Measurements from ENCODE around the gene AQP2.

The AQP2 gene

DNA sequence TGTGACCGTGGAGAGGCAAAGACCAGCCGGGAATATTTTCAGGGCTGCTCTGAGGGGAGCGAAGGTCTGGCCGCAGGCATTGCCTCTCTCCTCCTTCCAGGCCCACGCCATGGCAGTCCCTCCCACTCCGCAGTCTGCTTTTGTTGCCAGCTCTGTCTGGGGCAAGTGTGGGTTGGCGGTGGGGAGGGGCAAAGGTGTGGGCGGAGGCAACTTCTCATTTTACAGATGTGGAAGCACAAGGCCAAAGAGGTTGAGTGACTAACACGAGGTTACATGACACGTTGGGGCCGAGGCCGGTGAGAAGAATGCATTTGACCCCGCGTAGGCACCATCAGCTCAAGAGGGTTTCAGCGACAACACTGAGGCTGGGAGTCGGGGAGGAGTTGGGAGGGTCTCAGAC is 40.7 kb upstream of the AQP2 start:
- Histone ChIP-seq H3K4me3 (ENCODE audit: low read depth, low read length) (no peak overlapping the region), H3K27ac (no peak overlapping the region), H3K27me3 (replicated peaks) (no peaks in the 10 kb centered on the region), H3K36me3 (replicated peaks) (no peaks in the 10 kb centered on the region)
- DNase-seq: no peak
- TF ChIP-seq CTCF (IDR thresholded peaks at IDR 0.05; ENCODE audit: low read depth, low read length, missing control alignments): no peak
- in situ Hi-C loops (cut with HindIII; ENCODE audit: low pct_ligation_motif_present, low sequenced_read_pairs): no loop called here

DNA sequence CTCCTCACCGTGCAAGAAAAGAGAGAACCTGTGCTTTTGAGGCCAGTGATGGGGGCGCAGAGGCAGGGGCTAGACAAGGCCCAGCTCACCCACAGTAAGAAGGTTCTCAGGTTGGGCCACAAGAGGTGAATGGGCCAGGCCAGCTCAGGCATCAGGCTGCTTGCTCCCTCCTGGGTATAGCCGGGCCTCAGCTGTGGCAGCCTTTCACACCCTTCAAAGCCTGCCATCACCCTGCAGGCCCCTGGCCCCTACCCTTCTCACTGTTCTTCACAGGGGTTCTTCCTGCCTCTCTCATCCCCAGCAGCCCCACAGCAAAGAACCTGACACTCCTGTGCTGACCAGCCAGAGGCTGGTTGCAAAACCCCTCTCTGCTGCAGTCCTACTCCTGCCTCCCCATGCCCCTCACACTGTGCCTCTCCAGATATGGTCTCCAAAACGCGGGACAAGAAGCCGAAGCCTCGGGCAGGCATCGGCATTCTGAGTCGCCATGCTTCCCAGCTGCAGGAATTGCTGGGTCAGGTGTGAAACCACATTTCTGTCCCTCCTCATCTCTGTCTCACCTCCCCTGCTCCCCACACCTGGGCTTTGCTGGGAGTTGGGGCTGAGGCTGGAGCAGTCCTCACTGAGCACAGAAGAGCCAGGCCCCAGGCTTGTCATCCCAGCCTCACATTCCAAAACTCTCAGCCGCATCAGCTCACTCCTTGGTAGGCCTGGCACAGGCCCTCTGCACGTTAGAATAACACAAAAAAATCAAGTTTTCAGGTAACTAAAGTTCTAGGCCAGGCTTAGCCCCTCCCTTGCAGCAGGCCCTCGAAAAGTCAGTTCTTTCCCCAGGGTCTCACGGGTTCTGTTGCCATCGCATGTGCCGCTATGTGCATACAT is 40.0 kb upstream of the AQP2 start:
- no peaks in the 10 kb centered on the region for H3K36me3 ChIP-seq (replicated peaks)
- DNase-seq: no peak
- no peaks in the 10 kb centered on the region for H3K27me3 ChIP-seq (replicated peaks)
- no peak overlapping the region for H3K4me3 ChIP-seq (ENCODE audit: low read depth, low read length)
- in situ Hi-C loops (cut with HindIII; ENCODE audit: low pct_ligation_motif_present, low sequenced_read_pairs): no loop called here
- no peak for TF ChIP-seq CTCF (IDR thresholded peaks at IDR 0.05; ENCODE audit: low read depth, low read length, missing control alignments)
- H3K27ac ChIP-seq: no peak overlapping the region

- no peaks in the 10 kb centered on the region for H3K36me3 ChIP-seq (replicated peaks)
- H3K4me3 ChIP-seq (ENCODE audit: low read depth, low read length): no peak overlapping the region
- DNase-seq: no peak
- no peak overlapping the region for H3K27ac ChIP-seq
- in situ Hi-C loops (cut with HindIII; ENCODE audit: low pct_ligation_motif_present, low sequenced_read_pairs): no loop called here
- no peak for TF ChIP-seq CTCF (IDR thresholded peaks at IDR 0.05; ENCODE audit: low read depth, low read length, missing control alignments)
- H3K27me3 ChIP-seq (replicated peaks): no peaks in the 10 kb centered on the region
Measured at GRCh38 chr12:49911213-49911605, 39.3 kb upstream of the AQP2 start.

DNA sequence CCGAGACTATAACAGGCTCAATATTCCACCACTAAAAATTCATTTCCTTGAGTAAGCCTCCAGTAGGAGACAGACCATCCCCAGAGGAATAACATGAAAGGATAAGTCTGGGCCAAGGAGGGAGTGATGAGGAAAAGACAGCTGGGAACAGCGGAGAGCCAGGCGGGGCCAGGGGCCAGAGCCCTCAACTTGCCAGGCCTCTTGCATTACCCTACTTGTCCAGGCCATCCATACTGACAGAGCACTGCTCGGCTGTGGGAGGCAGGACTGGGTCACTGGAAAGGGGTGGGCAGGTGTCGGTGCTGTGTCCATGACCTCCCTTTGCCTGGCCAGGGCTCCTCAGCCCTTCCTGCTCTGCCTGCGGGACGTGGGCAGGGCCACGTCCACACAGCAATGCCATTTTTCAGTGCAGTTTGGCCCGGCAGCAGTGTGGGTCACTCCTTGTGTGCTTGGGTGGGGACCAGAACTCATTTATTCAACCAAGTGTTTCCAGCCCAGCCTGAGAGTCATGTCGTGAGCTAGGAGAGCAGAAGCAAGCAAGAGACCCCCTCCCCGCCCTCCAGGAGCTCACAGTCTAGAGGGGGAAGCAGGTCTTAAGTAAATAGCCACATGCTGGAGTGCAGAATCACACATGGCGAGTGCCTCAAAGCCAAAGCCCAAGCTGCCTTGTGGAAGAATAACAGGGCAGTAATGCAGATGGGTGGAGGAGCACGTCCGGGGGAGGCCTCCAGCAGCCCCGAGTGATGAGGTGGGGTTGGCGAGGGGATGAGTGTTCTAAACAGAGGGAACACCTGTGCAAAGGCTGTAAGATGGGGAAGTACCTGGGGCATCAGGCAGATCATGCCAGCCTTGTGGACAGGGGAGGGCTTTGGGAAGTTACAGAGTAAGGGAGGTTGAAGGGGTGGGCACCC is 37.9 kb upstream of the AQP2 start:
- Histone ChIP-seq H3K27ac (no peak overlapping the region), H3K27me3 (replicated peaks) (no peaks in the 10 kb centered on the region), H3K36me3 (replicated peaks) (no peaks in the 10 kb centered on the region), H3K4me3 (ENCODE audit: low read depth, low read length) (no peak overlapping the region)
- DNase-seq: no peak
- in situ Hi-C loops (cut with HindIII; ENCODE audit: low pct_ligation_motif_present, low sequenced_read_pairs): no loop called here
- TF ChIP-seq CTCF (IDR thresholded peaks at IDR 0.05; ENCODE audit: low read depth, low read length, missing control alignments): no peak

- TF ChIP-seq CTCF (IDR thresholded peaks at IDR 0.05; ENCODE audit: low read depth, low read length, missing control alignments): no peak
- no peaks in the 10 kb centered on the region for H3K36me3 ChIP-seq (replicated peaks)
- H3K27ac ChIP-seq: no peak overlapping the region
- in situ Hi-C loops (cut with HindIII; ENCODE audit: low pct_ligation_motif_present, low sequenced_read_pairs): no loop called here
- no peaks in the 10 kb centered on the region for H3K27me3 ChIP-seq (replicated peaks)
- DNase-seq: no peak
- H3K4me3 ChIP-seq (ENCODE audit: low read depth, low read length): no peak overlapping the region
Measured at GRCh38 chr12:49916129-49916919, 34.2 kb upstream of the AQP2 start.
